ENCODE data around the gene THBS4.

The THBS4 gene

DNA sequence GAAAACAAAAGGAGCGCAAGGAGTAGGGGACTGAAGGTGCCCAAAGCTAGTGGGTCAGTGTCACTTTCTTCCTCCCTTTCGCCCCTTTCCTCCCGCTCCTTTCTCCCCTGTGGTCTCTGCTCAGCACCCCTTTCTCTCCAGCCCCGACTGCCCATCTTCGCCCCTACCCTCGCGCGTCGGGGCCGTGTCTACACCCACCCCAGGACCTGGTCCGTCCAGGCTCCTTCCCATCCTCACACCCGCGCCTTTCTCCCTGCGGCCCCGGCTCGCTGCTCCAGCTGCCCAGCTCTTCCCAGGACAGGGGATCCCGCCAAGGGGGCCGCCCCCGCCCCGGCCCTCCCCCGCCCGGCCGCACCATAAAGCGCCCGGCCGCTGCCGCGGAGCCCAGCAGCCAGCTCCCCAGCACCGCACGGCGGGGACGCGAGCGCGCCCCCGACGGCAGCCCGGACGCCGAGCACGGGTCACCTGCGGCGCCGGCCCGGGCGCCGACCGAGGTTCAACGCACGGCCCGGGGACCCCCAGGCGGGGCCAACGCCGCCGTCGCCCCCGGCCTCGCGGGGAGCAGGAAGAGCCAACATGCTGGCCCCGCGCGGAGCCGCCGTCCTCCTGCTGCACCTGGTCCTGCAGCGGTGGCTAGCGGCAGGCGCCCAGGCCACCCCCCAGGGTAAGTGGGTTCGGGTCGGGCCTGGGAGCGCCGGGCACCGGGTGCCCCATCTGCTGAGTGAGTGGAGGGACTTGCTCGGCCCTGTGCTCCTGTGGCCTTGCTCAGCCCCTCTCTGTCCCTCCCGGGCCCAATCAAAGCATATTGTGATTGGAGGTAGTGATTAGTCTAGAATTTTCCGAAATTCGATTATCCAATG is at the start of gene THBS4:
TSS of gene THBS4 (plus strand) at position 387 of the 860 bp plus-strand sequence. CDS start at position 577, 190 bp downstream.
- no peak for DNase-seq

GRCh38 chr5:79986260-79986659 is 48.9 kb upstream of the THBS4 start:
- DNase-seq: no peak

DNA sequence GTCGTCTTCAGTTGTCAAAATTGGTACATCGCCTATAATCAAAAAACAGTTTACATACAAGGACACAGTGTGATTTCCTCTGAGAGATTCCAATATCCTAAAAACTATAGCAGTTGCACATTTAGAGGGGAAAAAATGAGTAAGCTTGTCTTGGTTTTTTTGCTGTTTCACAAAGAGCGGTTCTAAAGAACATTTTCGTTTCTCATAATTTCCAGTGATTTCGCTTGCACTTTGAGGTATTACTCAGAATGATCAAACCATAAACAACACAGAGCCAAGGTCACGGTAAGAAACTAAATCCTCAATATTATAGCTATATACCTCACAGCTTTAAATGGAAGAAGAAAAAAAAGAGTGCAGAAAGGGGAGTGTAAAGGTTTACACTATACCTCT is 44.9 kb upstream of the THBS4 start:
- no peak for DNase-seq

- peak; percentile 77 for DNase-seq
Measured at GRCh38 chr5:79990598-79991507, 44.3 kb upstream of the THBS4 start, which contains the start of gene MTX3. MTX3 (minus strand) TSS chr5:79991262; CDS start chr5:79991238, 24 bp downstream.

DNA sequence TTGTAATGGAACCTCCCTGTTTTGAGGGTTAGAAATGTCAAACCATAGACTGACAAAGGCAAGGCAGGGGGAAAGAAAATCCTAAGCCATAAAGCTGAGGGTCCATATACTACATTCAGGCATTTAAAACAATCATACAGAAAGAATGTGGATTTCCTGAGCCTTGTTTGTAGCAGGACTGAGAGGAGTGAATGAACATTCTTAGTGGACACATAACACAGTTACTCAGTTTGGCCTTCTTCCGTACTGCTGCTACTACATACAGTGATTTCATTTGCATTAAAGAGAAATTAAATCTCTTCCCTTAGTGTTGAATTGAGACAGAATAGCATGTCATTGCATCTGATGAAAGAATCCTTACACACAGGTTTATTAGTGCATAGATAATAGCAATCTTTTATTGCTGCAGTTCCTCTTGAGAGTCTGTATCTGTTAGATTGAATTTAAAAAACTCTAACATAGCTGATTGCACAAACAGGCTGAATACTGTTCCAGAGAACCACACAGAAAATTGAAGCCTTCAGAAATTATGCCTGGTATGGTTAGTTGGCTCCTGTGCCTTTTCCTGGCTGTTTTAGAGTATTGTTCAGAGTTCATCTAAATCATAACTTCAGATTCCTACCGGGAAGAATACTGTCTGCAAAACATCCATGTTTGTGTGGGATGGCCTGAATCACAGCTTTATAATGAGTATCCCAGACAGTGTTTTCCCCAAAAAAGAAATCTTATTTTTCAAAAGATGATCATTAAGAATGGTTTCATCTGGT is 42.1 kb upstream of the THBS4 start:
- no peak for DNase-seq

DNA sequence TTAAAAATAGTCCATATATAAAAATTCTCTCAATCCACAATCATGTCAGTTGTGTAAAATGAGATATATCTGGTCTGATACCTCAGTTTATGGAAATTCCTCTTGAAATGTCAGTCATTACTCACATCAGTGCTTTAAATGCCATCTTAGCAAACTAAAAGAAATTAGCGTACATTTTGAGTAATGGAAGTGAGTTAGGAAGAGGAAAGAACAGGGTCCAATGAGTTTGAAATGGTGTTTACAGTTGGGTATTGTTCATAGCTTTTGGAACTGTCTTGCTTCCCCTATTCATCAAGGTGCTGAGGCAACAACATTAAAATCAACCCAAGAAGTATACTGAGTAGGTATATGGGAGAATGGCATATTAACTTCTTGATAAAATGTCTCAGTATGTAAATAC is 35.4 kb upstream of the THBS4 start:
- no peak for DNase-seq

- DNase-seq: no peak
Measured at GRCh38 chr5:80002677-80003076, 32.5 kb upstream of the THBS4 start.

- DNase-seq: no peak
Measured at GRCh38 chr5:80008995-80009765, 26.0 kb upstream of the THBS4 start.

DNA sequence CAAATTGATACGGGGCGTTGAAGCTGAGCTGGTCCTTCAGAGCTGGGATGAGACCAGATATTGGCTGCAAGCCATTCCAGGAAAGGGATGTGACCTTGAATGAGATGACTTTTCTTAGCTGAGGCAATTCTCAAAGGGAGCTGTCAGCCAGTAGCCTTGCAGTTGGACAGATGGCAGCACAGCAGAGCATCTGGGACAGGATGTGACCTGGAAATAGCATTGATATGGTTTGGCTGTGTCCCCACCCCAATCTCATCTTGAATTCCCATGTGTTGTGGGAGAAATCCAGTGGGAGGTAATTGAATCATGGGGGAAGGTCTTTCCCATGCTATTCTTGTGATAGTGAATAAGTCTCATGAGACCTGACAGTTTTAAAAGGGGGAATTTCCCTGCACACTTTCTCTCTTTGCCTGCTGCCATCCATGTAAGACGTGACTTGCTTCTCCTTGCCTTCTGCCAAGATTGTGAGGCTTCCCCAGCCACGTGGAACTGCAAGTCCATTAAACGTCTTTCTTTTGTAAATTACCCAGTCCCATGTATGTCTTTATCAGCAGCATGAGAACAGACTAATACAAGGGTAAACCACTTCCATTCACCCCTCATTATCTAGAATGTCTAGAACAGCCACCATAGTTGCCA is 24.3 kb upstream of the THBS4 start:
- DNase-seq: peak; percentile 68

DNA sequence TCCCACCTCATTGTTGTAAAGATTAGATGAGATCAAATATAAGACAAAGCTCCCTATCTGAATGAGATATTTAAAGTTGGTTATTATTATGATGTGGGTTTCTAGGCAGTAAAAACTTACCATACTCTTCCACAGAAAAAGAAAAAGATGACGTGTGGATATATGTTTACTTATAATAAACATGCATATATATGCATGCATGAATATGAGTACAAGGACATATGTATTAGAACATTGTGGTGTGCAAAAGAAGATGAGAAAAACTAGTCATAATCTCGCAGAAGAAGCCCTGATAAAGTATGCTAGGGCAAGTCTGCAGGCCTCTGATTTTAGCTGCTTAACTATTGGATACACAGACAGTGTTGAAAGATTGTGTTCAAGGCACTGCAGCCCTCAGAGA is 10.1 kb upstream of the THBS4 start:
- DNase-seq: no peak

GRCh38 chr5:80026841-80027240 is 8.3 kb upstream of the THBS4 start:
- no peak for DNase-seq

DNA sequence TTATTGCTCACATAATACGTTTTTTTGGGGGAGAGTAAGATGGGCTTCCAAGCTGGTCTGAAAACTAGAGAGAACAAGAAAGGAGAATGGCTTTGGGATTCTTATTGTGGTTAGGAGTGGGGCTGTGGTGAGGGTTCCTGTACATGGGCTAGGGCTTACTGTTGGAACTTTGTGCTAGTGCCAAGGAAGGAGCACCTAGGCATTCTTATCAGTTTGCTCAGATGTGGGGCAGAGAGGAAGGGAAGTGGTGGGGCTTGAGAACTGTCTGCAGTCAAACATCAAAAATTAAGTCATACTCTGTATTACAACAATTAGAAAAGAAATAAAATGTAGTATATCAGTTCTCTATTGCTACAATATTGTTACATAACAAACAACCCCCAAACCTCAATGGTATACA is 4.0 kb upstream of the THBS4 start:
- DNase-seq: no peak

GRCh38 chr5:80033513-80033912 is 1.6 kb upstream of the THBS4 start:
- no peak for DNase-seq

DNA sequence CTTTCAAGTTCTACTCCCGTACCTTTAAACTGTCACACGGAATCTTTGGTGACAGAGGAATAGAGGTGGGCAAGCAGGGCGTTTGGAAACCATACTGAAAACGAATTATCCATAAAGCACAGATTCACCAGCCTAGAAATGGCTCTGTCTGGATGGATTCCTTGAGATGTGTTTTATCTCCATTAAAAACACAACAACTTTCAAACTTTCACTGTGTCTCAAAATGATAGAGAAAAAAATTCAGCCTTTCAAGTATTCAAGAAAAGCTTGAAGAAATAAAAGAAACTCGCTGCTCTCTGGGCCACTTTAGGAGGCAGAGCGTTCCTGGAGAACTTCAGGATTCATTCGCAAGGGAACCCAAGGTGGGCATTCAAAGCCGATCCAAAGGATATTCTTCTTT is 589 bp upstream of the THBS4 start:
- DNase-seq: no peak

- DNase-seq: no peak
Measured at GRCh38 chr5:80035839-80036238, 691 bp downstream of the THBS4 start.

- no peak for DNase-seq
Measured at GRCh38 chr5:80036615-80037014, 1.5 kb downstream of the THBS4 start.

DNA sequence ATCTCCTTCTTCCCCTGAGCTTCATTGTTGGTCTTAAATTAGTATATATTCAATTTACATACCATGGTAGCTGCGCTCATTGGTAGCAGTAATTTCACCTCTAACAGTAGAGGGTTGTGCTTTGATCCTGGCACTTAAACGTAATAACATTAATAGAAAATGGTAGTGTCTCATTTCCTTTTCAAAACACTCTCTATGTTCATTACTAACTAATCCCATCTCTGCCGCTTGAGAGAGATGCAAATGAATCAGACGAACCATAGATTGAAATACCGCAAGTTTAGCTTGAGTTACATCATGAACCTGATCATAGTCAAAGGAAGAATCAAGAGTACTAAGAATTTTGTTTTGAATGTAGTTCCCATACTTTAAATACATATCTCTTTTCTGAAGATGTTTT is 2.2 kb downstream of the THBS4 start:
- no peak for DNase-seq

GRCh38 chr5:80039650-80040049 is 4.5 kb downstream of the THBS4 start:
- no peak for DNase-seq

- DNase-seq: no peak
Measured at GRCh38 chr5:80041527-80041926, 6.4 kb downstream of the THBS4 start.

DNA sequence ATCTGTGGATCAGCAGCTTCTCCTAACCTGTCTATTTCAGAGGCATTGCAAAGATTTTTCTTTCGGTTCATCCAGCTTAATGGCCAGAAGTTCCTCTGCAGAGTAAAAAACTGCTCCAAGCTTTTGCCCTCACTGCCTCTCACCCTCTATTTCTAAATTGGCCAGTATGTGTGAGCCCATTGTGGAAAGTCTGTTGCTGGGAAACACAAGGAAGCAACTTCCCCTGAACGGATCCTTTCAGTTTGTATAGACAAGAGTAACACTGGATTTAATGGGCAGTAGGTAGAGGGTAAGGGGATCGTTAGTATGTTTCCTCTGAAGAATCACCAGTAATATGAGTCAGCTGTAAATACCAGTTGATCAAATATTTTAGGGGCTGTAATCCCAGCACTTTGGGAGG is 7.2 kb downstream of the THBS4 start:
- no peak for DNase-seq

GRCh38 chr5:80043187-80043586 is 8.0 kb downstream of the THBS4 start:
- DNase-seq: no peak
